Esophagus squamous epithelium (tissue), 4 donors: Measurements from ENCODE around the gene ENGASE.

Source experiments
- POLR2A ChIP-seq, 4 donors: fragments of 450-650 bp; IDR thresholded peaks; one replicate each; pipeline ENCODE4 v1.6.1; 2017; ENCODE audit warnings: antibody characterized with exemption in 4 of 4, mild to moderate bottlenecking in 4 of 4, moderate library complexity in 3 of 4
- TF ChIP-seq, protein P1 (sequence below), 6 experiments: fragments of 450-650 bp in 4 of 6; fragments of 200-600 bp in 2 of 6; sonication (generic) in 2 of 6; IDR thresholded peaks; one replicate each; pipeline ENCODE4 v1.5.1; 2016 to 2019; ENCODE audit warnings: antibody characterized with exemption in 6 of 6, mild to moderate bottlenecking in 4 of 6, moderate library complexity in 4 of 6

DNA sequence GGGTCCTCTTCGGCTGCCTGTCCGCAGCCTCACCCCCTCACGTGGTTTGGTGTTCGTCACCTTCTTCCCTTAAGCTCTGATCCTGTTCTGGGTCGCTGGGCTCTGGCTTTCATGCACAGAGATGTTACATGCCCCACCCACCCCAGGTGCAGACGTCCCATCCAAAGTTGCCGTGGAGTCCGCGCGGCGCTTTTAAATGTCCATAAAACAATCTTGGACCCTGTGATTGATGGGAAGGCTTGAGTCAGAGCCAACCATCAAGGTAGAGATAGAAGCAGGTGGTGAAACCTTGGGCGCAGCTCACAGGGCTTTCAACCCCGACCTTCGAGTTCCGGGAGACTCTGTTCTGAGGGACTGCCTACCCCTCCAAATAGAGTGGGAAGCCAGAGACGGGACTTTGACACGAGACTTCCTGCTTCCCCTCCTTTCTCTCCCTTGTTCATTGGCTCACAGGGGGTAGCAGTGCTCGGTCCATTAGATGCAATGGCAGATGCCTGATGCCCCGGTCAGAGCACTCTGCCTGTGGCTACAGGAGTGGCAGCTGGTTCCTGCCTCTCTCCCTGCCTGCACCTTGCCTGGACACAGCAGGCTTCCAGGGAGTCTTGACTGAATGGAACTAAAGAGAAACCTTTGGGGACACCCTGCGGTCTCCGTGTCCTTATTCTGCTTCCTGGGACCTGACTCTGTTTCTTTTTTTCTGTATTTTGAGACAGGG lies 4.0 kb downstream of the ENGASE start:
- TF ChIP-seq, protein P1, sequence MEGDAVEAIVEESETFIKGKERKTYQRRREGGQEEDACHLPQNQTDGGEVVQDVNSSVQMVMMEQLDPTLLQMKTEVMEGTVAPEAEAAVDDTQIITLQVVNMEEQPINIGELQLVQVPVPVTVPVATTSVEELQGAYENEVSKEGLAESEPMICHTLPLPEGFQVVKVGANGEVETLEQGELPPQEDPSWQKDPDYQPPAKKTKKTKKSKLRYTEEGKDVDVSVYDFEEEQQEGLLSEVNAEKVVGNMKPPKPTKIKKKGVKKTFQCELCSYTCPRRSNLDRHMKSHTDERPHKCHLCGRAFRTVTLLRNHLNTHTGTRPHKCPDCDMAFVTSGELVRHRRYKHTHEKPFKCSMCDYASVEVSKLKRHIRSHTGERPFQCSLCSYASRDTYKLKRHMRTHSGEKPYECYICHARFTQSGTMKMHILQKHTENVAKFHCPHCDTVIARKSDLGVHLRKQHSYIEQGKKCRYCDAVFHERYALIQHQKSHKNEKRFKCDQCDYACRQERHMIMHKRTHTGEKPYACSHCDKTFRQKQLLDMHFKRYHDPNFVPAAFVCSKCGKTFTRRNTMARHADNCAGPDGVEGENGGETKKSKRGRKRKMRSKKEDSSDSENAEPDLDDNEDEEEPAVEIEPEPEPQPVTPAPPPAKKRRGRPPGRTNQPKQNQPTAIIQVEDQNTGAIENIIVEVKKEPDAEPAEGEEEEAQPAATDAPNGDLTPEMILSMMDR (IDR thresholded peaks at IDR 0.05) = no peak
- no peak for TF ChIP-seq POLR2A (IDR thresholded peaks at IDR 0.05)
